GM12878 (cell line): Measurements from ENCODE around the gene COL9A3.

ENCODE experiments used
- BHLHE40 ChIP-seq, 2 experiments: fragments of 450-650 bp in 1 of 2; IDR thresholded peaks; 2 replicates each; pipeline ENCODE4 v1.6.1; 2011 to 2017; ENCODE audit warnings: low read depth in 2 of 2, borderline replicate concordance in 1 of 2, improper control_type of control experiment in 1 of 2, low read length in 1 of 2, mild to moderate bottlenecking in 1 of 2
- FOS ChIP-seq: IDR thresholded peaks from 3 replicates; pipeline ENCODE4 v1.6.1; 2011; ENCODE audit warnings: borderline replicate concordance; ENCODE audit not compliant: insufficient read length; ENCODE audit errors: extremely low read depth
- LARP7 ChIP-seq: fragments of 450-650 bp; IDR thresholded peaks from 2 replicates; pipeline ENCODE4 v1.6.1; 2017; ENCODE audit warnings: mild to moderate bottlenecking
- POLR2A ChIP-seq: IDR thresholded peaks from 2 replicates; pipeline ENCODE4 v1.6.1; 2011; ENCODE audit warnings: low read depth, mild to moderate bottlenecking, low read length
- RAD21 ChIP-seq: IDR thresholded peaks from 2 replicates; pipeline ENCODE4 v1.6.1; 2011; ENCODE audit warnings: mild to moderate bottlenecking, low read depth, low read length, moderate library complexity; ENCODE audit not compliant: insufficient read depth
- SMARCA5 ChIP-seq: fragments of 450-650 bp; IDR thresholded peaks from 2 replicates; pipeline ENCODE4 v1.6.1; 2017; ENCODE audit warnings: mild to moderate bottlenecking
- TBL1XR1 ChIP-seq: IDR thresholded peaks from 2 replicates; pipeline ENCODE4 v1.6.1; 2012; ENCODE audit warnings: low read depth, low read length, improper control_type of control experiment
- ZBED1 ChIP-seq: IDR thresholded peaks from 2 replicates; pipeline ENCODE4 v1.6.1; 2016; ENCODE audit warnings: borderline replicate concordance
- ZNF24 ChIP-seq: fragments of 450-650 bp; IDR thresholded peaks from 2 replicates; pipeline ENCODE4 v1.6.1; 2017; ENCODE audit warnings: antibody characterized with exemption, mild to moderate bottlenecking
- TF ChIP-seq, protein P1 (sequence below), 3 experiments: IDR thresholded peaks in 2 of 3; conservative IDR thresholded peaks in 1 of 3; 2 replicates each; pipeline ENCODE4 v1.5.1; 2011; ENCODE audit warnings: low read depth in 3 of 3, low read length in 3 of 3, mild to moderate bottlenecking in 3 of 3, control low read depth in 2 of 3, moderate library complexity in 2 of 3, inconsistent platforms in 1 of 3, mixed read lengths in 1 of 3; ENCODE audit not compliant: control insufficient read depth in 2 of 3, insufficient read depth in 1 of 3; ENCODE audit errors: extremely low read depth in 1 of 3

DNA sequence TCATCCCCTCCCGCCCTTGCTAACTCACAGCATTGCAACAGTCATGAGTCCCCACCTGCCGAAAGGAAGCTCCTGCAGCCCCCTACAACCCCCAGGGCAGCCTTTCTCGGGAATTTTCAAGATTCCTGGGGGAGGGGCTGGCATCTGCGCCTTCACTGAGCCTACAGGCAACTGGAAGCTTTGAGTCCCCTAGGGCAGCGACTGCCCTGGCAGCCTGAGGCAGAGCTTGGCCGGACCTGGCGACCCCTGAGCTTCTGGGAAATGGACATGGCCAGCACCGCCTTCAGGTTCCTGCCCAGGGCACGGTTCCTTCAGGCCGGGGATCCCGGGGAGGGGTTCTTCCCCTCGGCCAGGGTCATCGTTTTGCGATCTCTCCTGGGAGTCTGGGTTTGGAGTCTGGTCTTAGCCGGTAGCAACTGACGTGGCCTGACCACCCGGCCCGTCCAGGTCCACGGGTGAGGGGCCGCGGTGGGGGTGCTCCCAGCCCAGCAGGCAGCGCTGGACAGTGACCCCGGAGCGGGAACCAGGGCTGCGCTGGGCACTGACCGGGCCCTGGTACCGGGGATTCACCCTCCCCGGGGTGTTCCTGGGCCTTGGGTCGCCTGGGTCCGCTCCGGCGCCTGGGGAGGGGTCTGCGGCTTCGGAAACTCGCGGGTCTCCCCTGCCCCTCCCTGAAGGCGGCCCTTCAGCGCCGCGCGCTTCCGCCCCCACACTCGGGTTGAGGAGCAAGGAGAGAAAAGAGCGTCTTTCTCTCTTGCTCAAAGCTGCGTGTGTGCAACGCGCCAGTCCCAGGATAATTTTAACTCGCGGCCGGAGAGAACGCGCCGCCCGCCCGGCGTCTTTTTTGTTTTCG, 593 bp upstream of the COL9A3 start:
- TF ChIP-seq, protein P1, sequence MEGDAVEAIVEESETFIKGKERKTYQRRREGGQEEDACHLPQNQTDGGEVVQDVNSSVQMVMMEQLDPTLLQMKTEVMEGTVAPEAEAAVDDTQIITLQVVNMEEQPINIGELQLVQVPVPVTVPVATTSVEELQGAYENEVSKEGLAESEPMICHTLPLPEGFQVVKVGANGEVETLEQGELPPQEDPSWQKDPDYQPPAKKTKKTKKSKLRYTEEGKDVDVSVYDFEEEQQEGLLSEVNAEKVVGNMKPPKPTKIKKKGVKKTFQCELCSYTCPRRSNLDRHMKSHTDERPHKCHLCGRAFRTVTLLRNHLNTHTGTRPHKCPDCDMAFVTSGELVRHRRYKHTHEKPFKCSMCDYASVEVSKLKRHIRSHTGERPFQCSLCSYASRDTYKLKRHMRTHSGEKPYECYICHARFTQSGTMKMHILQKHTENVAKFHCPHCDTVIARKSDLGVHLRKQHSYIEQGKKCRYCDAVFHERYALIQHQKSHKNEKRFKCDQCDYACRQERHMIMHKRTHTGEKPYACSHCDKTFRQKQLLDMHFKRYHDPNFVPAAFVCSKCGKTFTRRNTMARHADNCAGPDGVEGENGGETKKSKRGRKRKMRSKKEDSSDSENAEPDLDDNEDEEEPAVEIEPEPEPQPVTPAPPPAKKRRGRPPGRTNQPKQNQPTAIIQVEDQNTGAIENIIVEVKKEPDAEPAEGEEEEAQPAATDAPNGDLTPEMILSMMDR (IDR thresholded peaks at IDR 0.05 in 2 of 3, conservative IDR thresholded peaks at IDR 0.05 in 1 of 3; ENCODE audit: control insufficient read depth in 2 of 3, extremely low read depth in 1 of 3, insufficient read depth in 1 of 3, low read depth in 3 of 3, low read length in 3 of 3), result no peak
- TF ChIP-seq SMARCA5 (no peak), RAD21 (no peak), TBL1XR1 (no peak), POLR2A (no peak; the same call in 1 of the 2 replicates), ZNF24 (no peak), FOS (no peak), ZBED1 (no peak), BHLHE40 (IDR thresholded peaks at IDR 0.05; ENCODE audit: borderline replicate concordance in 1 of 2, low read depth in 2 of 2, low read length in 1 of 2) (no peak), LARP7 (no peak)
